Ascending aorta (tissue), 2 donors: Measurements from ENCODE around the gene VPS51. TPM values are rescaled to one million over a fixed set of nuclear protein-coding genes. Genes with fewer than 3 reads are reported as not detected.

ENCODE experiments used
- DNase-seq, 2 donors: peaks; one replicate each; pipeline ENCODE4 v3.0.0-alpha.2; 2019; ENCODE audit warnings: low spot score in 2 of 2
- H3K27ac ChIP-seq, 2 donors: fragments of 200-600 bp; sonication (generic); one replicate each; pipeline ENCODE4 v1.5.1; 2016 to 2017; ENCODE audit warnings: mild to moderate bottlenecking in 1 of 2
- H3K27me3 ChIP-seq: fragments of 200-600 bp; sonication (generic); one replicate; pipeline ENCODE4 v1.5.1; 2017
- H3K36me3 ChIP-seq, 2 donors: fragments of 200-600 bp; sonication (generic); one replicate each; pipeline ENCODE4 v1.5.1; 2016
- H3K4me1 ChIP-seq, 2 donors: fragments of 200-600 bp; sonication (generic); one replicate each; pipeline ENCODE4 v1.5.1; 2016 to 2017; ENCODE audit warnings: mild to moderate bottlenecking in 1 of 2
- H3K4me3 ChIP-seq, 2 donors: fragments of 200-600 bp; sonication (generic); one replicate each; pipeline ENCODE4 v1.5.1; 2016 to 2017; ENCODE audit warnings: mild to moderate bottlenecking in 1 of 2
- H3K9me3 ChIP-seq, 2 donors: fragments of 200-600 bp; sonication (generic); one replicate each; pipeline ENCODE4 v1.5.1; 2016
- CTCF ChIP-seq, 3 experiments: fragments of 200-600 bp in 2 of 3; fragments of 450-650 bp in 1 of 3; sonication (generic) in 2 of 3; IDR thresholded peaks; one replicate each; pipeline ENCODE4 v1.5.1; 2016 to 2019; ENCODE audit warnings: antibody characterized with exemption in 3 of 3, mild to moderate bottlenecking in 1 of 3, moderate library complexity in 1 of 3
- intact Hi-C: fragments of 100-400 bp; cut with DNase I; formaldehyde crosslinking; loops from one replicate; pipeline ENCODE4 v1.15.1; 2023
- total RNA-seq: library from RNA; depleted of rRNA; stranded (reverse); fragments of >200 nt; gene quantifications from one replicate; pipeline ENCODE4 v1.1.0, GENCODE V29; 2016

VPS51 gene
- total RNA-seq, 1 donor from 2014 or later, result 226 TPM

GRCh38 chr11:65132988-65133700 lies 37.1 kb downstream of the VPS51 start:
- TF ChIP-seq CTCF (IDR thresholded peaks at IDR 0.05), result no peak
- H3K27ac ChIP-seq, result peak overlapping the region; percentile 95 to 99
- peak in 1 of 2 donors; percentile 66 for DNase-seq
- intact Hi-C loops, result no loop called here
- H3K9me3 ChIP-seq, result no peaks in the 10 kb centered on the region
- no peaks in the 10 kb centered on the region for H3K27me3 ChIP-seq
- H3K4me1 ChIP-seq, result peaks cover 11 to 24% of the 10 kb centered on the region in 2 donors
- peaks cover 48 to 50% of the 10 kb centered on the region in 2 donors for H3K36me3 ChIP-seq
- H3K4me3 ChIP-seq, result peak overlapping the region; percentile 89 to 99

- Histone ChIP-seq H3K27ac (peak overlapping the region; percentile 95 to 99), H3K9me3 (no peaks in the 10 kb centered on the region), H3K4me3 (peak overlapping the region; percentile 89 to 99), H3K36me3 (peaks cover 43 to 44% of the 10 kb centered on the region in 2 donors), H3K27me3 (no peaks in the 10 kb centered on the region), H3K4me1 (peaks cover 11 to 24% of the 10 kb centered on the region in 2 donors)
- no peak for TF ChIP-seq CTCF (IDR thresholded peaks at IDR 0.05)
- intact Hi-C loops, result loop anchor here (1.0 to 2.0 kb wide), 3 partner anchors 17 to 106 kb away; partner anchors contain the start of genes SNX15 and TM7SF2
- DNase-seq, result peak in 1 of 2 donors; percentile 65
These were observed 37.7 kb downstream of the VPS51 start for GRCh38 chr11:65133724-65134123.

- Histone ChIP-seq H3K4me1 (peaks cover 11 to 24% of the 10 kb centered on the region in 2 donors), H3K36me3 (peaks cover 36 to 38% of the 10 kb centered on the region in 2 donors), H3K9me3 (no peaks in the 10 kb centered on the region), H3K27ac (peak within 1 kb of the TSS; percentile 95 to 99), H3K4me3 (peak within 1 kb of the TSS; percentile 89 to 99), H3K27me3 (no peaks in the 10 kb centered on the region)
- DNase-seq, result peak; percentile 66 to 95
- intact Hi-C loops, result loop anchor here (1.0 to 2.0 kb wide), 3 partner anchors 16 to 107 kb away; partner anchors contain the start of genes SNX15 and TM7SF2
- TF ChIP-seq CTCF (IDR thresholded peaks at IDR 0.05), result no peak
These were observed 38.4 kb downstream of the VPS51 start, which contains the start of gene SYVN1 for GRCh38 chr11:65134240-65134951. Gene SYVN1, minus strand, starts transcription at chr11:65134519. Its CDS starts 918 bp downstream, at chr11:65133601.

- Histone ChIP-seq H3K9me3 (no peaks in the 10 kb centered on the region), H3K36me3 (peaks cover 29 to 31% of the 10 kb centered on the region in 2 donors), H3K4me3 (peak overlapping the region; percentile 89 to 99), H3K4me1 (peaks cover 11 to 24% of the 10 kb centered on the region in 2 donors), H3K27me3 (no peaks in the 10 kb centered on the region), H3K27ac (peak overlapping the region; percentile 95 to 99)
- DNase-seq, result peak; percentile 91 to 97
- TF ChIP-seq CTCF (IDR thresholded peaks at IDR 0.05), result no peak
- intact Hi-C loops, result loop anchor here (1.0 to 5.0 kb wide), 5 partner anchors 16 to 182 kb away; partner anchors contain the start of genes CAPN1, SNX15 and TM7SF2
These were observed 39.1 kb downstream of the VPS51 start for GRCh38 chr11:65134952-65135632.

- no peaks in the 10 kb centered on the region for H3K27me3 ChIP-seq
- no peaks in the 10 kb centered on the region for H3K9me3 ChIP-seq
- peak overlapping the region; percentile 95 to 99 for H3K27ac ChIP-seq
- intact Hi-C loops, result loop anchor here (1.0 to 5.0 kb wide), 4 partner anchors 15 to 182 kb away; partner anchors contain the start of genes CAPN1 and TM7SF2
- H3K36me3 ChIP-seq, result peaks cover 23 to 25% of the 10 kb centered on the region in 2 donors
- peak in 1 of 2 donors; percentile 52 for DNase-seq
- H3K4me1 ChIP-seq, result peaks cover 11 to 24% of the 10 kb centered on the region in 2 donors
- TF ChIP-seq CTCF (IDR thresholded peaks at IDR 0.05), result no peak
- H3K4me3 ChIP-seq, result peak overlapping the region; percentile 89 to 99
These were observed 39.7 kb downstream of the VPS51 start for GRCh38 chr11:65135633-65136145.
